Measurements from ENCODE around the gene TAF5. TPM values are rescaled to one million over a fixed set of nuclear protein-coding genes. Genes with fewer than 3 reads are reported as not detected.
A peak's percentile ranks its signal among the peaks of the same experiment; 100 is the strongest.
"Not testable (repeated sequence)": the region's sequence is repeated elsewhere in the genome, so short reads cannot be mapped to it uniquely, and the experiment has no call there.

TAF5 gene
- total RNA-seq = 2.7 TPM
- long read RNA-seq, transcript TAF5-201 (11 exons, 3,268 nt) = major isoform, 15 of 15 reads
- long read RNA-seq, partial matches to known transcripts = 0 of 15 reads
- long read RNA-seq, other reads (novel, unspliced or antisense) = 0 of 15 reads

DNA sequence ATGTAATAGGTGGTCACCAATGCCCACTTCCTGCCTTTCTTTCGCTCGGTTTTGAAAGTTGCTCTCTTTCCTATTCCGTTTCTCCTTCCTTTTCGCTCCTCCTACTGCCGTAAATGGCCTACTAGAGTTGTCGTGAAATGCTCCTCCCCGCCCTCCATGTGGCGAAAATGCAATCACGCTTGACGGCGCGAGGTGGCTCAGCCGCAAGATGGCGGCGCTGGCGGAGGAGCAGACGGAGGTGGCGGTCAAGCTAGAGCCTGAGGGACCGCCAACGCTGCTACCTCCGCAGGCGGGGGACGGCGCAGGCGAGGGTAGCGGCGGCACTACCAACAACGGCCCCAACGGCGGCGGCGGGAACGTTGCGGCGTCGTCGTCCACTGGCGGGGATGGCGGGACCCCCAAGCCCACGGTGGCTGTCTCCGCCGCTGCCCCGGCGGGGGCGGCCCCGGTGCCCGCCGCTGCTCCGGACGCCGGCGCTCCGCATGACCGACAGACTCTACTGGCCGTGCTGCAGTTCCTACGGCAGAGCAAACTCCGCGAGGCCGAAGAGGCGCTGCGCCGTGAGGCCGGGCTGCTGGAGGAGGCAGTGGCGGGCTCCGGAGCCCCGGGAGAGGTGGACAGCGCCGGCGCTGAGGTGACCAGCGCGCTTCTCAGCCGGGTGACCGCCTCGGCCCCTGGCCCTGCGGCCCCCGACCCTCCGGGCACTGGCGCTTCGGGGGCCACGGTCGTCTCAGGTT lies at the start of gene TAF5:
Gene TAF5 (plus strand): TSS at position 195 of the 737 bp plus-strand sequence. CDS start 14 bp downstream, at position 209.
- ATAC-seq (ENCODE audit: poor library complexity) (peak; percentile 93), DNase-seq (peak; percentile 93)
- intact Hi-C loops (cut with DNase I) = no loop called here

DNA sequence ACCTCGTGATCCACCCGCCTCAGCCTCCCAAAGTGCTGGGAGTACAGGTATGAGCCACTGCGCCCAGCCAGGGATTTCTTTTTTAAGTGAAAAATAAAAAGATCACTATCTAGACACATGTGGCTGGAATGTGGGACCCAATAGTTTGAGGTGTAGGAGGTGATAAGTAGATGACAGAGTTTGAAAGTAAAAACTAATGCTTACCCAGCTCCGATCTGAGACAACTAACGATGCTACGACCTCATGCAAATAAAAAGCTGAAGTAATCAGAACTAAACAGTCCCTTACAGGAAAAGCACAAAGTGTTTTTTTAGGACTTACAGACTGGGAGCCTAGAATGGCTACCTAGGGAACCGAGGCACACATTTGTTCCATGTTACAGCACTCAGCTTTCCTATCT lies 39.9 kb upstream of the TAF5 start:
- ATAC-seq (ENCODE audit: poor library complexity) (no peak), DNase-seq (no peak)
- intact Hi-C loops (cut with DNase I) = no loop called here

DNA sequence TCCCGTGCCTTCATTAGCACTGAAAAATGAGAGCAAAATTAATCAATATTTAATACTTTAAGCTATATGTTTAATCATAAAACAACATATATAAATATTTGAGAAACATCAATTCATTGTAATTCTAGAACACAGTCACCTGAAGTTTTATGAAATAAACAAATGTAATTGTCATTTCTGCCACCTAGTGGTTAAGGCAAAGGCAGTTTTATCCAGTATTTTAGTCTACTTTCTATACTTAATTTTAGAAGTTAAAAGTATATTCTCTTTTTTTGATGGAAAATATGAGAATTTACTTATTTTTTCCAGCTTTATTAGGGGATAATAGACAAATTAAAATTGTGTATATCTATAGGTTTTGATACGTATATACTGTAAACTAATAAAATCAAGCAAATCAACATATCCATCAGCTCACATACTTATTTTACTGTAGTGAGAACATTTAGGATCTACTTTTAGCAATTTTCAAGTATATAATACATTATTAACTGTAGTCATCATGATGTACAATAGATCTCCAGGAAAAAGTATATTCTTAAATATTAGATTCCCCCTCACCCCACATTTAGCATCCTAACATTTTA lies 33.7 kb upstream of the TAF5 start:
- DNase-seq (no peak), ATAC-seq (ENCODE audit: poor library complexity) (no peak)
- intact Hi-C loops (cut with DNase I) = no loop called here

DNA sequence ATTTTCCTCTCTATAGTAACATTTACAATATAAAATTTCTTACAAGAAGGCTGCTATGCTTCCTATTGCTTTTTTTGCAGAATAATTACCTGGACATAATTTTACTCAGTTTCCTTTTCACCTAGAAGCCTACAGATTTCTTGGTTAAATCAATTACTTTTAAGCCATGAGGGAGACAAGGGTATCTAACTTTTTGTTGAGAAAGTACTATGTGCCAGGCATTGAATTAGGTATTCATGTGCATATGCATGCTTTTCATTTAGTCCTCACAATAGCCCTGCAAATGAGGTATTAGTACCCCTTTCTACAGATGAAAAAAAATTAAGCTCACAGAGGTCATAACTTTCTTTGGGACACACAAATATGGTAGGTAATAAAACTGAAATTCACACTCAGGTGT lies 33.2 kb upstream of the TAF5 start:
- ATAC-seq (ENCODE audit: poor library complexity) = no peak
- intact Hi-C loops (cut with DNase I) = no loop called here
- DNase-seq = no peak

DNA sequence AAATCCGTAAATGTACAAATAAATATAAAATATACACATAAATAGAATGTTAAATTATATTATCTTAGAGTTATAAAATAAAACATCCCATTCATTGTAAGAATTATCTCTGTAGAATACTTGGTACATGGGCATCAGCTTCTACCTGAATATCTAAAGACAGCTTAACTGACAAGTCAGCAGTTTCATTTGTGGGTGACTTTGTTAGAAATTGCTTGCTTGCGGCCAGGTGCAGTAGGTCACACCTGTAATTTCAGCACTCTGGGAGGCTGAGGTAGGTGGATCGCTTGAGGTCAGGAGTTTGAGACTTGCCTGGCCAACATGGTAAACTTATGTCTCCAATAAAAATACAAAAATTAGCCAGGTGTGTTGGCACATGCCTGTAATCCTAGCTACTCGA lies 31.4 kb upstream of the TAF5 start:
- intact Hi-C loops (cut with DNase I) = no loop called here
- ATAC-seq (ENCODE audit: poor library complexity) = no peak

DNA sequence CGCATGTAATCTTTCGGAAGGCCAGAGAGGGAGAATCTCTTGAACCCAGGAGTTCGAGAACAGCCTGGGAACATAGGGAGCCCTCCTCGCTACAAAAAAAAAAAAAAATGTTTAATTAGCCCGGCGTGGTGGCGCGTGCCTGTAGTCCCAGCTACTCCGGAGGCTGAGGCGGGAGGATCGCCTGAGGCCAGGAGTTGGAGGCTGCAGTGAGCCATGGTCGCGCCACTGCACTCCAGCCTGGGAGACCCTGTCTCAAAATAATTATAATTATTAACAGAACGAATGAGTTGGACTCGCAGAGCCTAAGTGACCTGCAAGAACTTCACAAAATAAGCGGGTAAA lies 17.6 kb upstream of the TAF5 start:
- intact Hi-C loops (cut with DNase I) = no loop called here
- ATAC-seq (ENCODE audit: poor library complexity) (no peak), DNase-seq (no peak)

More for the DNA sequence above, 31.4 kb upstream of the TAF5 start:
- DNase-seq = no peak

DNA sequence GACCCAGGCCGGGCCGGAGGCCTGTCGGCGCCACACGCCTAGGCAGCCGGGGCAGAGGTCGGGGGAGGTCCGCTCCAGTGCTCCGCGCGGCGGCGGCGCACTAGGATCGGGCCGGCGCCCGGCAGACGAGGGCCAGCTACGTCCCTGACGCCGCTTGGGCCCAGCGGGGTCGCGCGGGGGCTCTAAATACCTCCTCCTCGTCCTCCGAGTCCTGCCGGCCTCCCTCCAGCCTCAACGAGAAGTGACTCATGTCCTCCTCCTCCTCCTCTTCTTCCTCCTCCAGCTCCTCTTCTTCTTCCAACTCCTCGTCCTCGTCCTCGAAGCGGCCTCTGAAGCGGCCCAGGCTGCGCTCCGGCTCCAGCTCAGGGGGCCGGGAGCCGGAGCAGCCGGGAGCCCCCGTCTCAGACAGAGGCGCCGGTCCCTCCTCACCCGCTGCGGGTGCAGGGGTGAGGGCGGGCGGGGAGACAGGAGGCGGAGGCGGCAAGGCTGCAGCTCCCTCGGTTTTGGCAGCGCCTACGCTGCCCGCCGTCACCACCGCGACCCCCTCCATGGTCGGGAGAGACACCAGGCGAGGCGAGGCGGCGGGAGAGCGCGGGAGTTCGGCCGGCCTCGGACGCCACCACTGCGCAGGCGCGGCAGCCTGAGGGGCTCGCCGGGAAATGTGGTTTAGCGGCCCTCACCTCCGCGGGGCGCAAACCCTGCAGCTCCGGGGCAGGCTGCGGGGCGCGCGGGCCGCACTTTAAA lies 17.1 kb upstream of the TAF5 start, which contains the start of gene PCGF6:
Gene PCGF6 (minus strand): TSS at position 624 of the 744 bp plus-strand sequence. CDS start 74 bp downstream, at position 550.
- ATAC-seq (ENCODE audit: poor library complexity) (peak; percentile 100), DNase-seq (peak; percentile 89)
- intact Hi-C loops (cut with DNase I) = no loop called here

DNA sequence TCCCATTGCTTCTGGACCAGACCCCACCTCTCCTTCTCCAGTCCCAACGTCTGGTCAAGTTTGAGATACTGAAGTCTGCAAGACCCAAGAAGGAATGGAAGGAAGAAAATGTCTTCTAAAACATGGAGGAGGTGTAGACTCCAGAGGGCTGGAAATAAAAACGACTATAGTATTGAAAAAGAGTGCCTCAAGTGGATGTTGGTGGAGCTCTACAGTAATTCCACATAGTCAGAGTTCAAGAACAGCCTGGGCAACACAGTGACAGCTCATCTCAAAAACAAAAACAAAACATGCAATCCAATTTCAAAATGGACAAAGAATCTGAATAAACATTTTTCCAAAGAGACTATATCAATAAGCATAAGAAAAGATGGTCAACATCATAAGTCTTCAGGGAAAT lies 14.5 kb upstream of the TAF5 start:
- intact Hi-C loops (cut with DNase I) = no loop called here
- DNase-seq (no peak), ATAC-seq (ENCODE audit: poor library complexity) (no peak)

DNA sequence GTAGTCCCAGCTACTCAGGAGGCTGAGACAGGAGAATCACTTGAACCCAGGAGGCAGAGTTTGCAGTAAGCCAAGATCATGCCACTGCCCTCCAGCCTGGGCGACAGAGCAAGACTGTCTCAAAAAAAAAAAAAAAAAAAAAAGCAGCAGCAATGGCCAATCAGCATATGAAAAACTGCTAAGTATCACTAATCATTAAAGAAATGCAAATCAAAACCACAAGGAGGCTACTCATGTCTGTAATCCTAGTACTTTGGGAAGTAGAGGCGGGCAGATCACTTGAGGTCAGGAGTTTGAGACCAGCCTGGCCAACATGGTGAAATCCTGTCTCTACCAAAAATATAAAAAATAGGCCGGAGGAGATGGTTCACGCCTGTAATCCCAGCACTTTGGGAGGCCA lies 13.2 kb upstream of the TAF5 start:
- intact Hi-C loops (cut with DNase I); ATAC-seq (ENCODE audit: poor library complexity); DNase-seq: not testable (repeated sequence)

DNA sequence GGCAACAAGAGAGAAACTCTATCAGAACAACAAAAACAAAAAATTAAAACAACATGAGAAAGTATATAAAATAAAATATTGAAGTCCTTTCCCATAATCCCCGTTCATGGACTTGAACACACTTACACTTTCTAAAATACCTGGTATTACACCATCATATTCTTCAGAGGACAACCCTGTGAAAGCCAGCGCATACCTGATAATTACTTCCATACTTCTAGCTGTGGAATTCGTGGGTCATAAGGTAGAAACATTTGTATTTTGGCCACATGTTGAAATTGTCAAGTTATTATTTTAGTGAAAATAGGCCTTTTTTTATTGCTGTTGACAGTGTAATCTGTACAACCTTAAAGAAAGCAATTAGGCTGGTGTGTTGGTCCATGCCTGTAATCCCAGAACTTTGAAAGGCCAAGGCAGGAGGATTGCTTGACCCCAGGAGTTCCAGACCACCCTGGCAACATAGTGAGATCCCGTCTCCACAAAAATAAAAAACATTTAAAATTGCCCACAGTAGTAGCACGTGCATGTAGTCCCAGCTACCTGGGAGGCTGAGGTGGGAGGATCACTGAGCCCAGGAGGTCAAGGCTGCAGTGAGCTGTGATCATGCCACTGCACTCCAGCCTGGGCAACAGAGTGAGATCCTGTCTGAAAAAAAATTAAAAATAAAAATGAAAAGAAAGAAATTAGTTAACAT lies 11.7 kb upstream of the TAF5 start:
- ATAC-seq (ENCODE audit: poor library complexity) (no peak), DNase-seq (no peak)
- intact Hi-C loops (cut with DNase I) = no loop called here

DNA sequence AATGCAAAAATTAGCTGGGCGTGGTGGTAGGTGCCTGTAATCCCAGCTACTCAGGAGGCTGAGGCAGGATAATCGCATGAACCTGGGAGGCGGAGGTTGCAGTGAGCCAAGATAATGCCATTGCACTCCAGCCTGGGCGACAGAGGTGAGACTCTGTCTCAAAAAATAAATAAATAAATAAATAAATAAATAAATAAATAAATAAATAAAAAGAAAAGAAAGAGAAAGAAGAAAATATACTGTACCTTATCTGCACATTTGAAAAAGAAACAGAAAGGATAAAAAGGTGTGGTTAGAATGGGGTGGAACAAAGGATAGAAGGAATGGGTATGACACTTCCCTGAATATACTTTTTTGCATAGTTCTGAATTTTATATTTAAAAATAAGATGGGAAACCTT lies 8.3 kb upstream of the TAF5 start:
- ATAC-seq (ENCODE audit: poor library complexity); intact Hi-C loops (cut with DNase I); DNase-seq: not testable (repeated sequence)

DNA sequence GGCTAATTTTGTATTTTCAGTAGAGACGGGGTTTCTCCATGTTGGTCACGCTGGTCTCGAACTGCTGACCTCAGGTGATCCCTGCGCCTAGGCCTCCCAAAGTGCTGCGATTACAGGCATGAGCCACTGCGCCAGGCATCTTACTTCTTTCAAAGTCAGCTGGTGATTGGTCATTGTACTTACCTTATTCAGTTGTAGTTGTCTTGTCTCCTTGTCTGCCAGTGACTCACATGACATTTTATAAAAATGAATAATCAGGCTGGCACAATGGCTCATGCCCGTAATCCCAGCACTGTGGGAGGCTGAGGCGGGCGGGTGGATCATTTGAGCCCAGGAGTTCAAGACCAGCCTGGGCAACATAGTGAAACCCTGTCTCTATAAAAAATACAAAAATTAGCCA lies 7.0 kb upstream of the TAF5 start:
- DNase-seq; ATAC-seq (ENCODE audit: poor library complexity); intact Hi-C loops (cut with DNase I): not testable (repeated sequence)

DNA sequence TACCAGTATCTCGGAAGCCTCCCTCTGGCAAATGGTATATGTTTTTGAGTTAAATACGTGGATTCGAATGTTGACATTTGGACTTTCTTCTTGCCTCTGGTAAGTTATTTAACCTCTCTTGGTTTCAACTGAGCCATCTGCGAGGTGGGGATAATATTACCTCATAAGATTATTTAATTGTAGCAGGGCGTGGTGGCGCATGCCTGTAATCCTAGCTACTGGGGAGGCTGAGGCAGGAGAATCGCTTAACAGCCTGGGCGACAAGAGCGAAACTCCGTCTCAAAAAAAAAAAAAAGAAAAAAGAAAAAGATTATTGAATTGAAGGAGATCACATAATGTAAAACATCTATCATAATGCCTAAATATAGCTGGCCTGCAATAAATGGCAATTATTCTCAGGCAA lies 396 bp upstream of the TAF5 start:
- ATAC-seq (ENCODE audit: poor library complexity) (no peak), DNase-seq (no peak)
- intact Hi-C loops (cut with DNase I) = no loop called here

DNA sequence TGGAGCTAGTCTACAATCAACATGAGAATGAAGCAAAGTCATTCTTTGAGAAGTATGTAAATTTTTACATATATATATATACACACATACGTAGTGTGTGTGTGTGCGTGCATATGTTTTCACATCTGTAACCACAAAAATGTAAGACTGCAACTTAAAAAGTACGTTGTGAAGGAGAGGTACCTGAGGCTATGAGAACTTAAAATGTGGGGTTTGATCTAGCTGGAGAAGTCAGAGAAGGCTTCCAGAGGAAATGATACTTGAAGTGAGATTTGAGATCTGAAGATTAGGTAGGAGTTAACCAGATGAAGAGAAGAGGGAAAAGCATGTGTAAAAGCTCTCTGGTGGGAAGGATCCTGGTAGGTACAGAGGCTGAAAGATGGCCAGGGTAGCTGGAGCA lies 5.8 kb downstream of the TAF5 start:
- intact Hi-C loops (cut with DNase I) = no loop called here
- no peak for ATAC-seq (ENCODE audit: poor library complexity)
- no peak for DNase-seq

DNA sequence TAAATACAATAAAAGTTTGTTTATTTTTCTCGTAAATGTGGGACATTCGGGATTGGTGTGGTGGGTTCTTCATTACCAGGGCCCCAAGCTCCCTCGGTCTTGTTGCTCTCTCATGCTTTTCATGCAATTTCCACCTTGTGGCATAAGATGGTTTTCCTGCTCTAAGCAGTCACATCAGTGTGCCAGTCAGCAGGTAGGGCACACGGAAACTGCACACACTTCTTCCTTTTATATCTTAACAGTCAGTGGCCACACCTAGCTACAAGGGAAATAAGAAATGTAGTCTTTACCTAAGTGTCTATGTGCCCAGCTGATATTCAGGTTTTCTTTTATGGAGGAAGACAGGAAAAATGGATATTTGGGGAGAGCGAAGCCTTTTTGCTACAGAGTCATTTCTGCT lies 6.5 kb downstream of the TAF5 start:
- ATAC-seq (ENCODE audit: poor library complexity) = no peak
- DNase-seq = no peak
- intact Hi-C loops (cut with DNase I) = no loop called here

DNA sequence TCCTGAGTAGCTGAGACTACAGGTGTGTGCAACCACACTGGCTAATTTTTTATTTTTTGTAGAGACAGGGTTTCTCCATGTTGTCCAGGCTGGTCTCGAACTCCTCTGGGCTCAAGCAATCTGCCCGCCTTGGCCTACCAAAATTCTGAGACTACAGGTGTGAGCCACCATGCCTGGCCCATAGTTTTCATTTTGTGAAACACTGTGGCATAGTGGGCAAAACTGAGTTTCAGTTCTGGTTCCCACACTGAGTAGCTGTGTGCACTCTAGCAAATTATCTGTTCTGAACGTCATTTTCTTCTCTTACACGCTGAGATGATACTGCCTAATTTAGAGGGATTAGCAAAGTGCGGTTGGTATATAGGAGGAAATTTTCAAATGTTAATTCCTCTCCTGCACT lies 15.0 kb downstream of the TAF5 start:
- no peak for DNase-seq
- no peak for ATAC-seq (ENCODE audit: poor library complexity)
- intact Hi-C loops (cut with DNase I) = no loop called here

DNA sequence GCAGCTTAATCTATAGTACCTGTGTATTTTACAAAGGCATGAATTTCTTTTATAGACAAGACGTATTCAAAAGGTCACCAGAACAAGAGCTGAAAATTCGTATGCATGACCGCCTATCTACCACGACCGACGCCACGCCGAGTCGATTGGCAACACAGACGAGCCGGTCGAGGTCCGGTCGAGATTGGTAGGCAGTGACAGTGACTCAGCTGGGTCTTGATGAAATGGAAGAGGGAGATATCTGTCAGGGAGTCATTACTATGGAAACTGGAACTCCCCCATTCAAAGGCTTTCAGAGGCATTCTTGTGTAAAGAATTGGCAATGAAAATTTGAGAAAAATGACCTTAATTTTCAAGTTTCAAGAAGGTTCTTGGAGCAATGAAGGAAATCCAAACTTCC lies 26.4 kb downstream of the TAF5 start:
- no peak for DNase-seq
- ATAC-seq (ENCODE audit: poor library complexity) = no peak
- intact Hi-C loops (cut with DNase I) = no loop called here

DNA sequence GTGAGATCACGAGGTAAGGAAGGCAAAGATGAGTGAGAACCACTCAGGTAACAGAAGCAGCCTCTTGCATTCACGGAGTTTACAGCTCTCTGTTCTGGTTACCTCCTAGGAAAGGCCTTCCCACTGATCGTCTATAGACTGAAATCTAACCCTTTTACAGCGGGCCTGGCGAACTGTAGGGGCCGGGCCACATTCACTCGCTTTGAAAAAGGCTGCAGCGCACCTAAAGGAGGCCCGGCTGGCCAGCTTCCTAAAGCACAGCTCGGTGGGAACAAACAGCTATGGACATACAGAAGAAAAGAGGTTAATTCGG lies 27.9 kb downstream of the TAF5 start:
- no peak for ATAC-seq (ENCODE audit: poor library complexity)
- intact Hi-C loops (cut with DNase I) = no loop called here
- no peak for DNase-seq

DNA sequence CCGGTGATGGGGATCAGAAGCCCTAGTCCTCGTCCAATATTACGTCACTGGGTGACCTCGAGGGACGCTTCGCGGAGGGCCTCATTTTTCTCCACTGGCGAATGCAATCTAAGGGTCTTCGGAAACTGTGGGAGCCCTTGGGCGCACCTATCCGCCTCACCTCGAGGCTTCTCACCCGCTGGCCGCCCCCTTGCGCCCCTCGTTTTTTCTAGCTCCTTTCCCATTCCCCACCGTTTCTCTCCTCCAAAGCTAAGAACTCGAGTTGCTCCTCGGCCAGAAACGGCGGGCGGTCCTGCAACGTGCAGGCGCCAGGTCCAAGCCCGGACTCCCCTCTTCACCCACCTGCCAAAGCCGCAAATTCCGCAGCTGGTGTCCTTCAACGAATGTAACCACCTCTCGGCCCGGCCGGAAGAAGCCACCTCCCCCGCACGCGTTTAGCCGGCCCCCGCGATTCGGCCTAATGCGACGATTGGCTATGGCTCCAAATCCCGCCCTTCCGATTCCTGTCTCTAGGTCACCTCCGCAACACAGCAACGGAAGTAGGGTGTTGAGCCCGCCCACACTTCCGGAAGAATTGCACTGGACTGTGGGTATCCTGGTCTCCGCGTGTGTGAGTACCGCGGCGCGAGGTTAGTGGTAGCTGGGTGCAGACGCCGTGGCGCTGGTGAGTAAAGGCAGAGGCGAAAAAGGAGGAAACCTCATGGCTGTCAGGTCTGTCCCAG lies 28.5 kb downstream of the TAF5 start, which contains the start of the genes ATP5MK and PDCD11:
Gene ATP5MK (minus strand): TSS at position 409 of the 722 bp plus-strand sequence. CDS start 4,018 bp downstream, outside the sequence.
Gene PDCD11 (plus strand): TSS at position 560 of the 722 bp plus-strand sequence. CDS start 1,801 bp downstream, outside the sequence.
- ATAC-seq (ENCODE audit: poor library complexity) (peak; percentile 99), DNase-seq (peak; percentile 99)
- intact Hi-C loops (cut with DNase I) = no loop called here
